Measurements from ENCODE around the gene NCBP3.

NCBP3 gene, protein sequence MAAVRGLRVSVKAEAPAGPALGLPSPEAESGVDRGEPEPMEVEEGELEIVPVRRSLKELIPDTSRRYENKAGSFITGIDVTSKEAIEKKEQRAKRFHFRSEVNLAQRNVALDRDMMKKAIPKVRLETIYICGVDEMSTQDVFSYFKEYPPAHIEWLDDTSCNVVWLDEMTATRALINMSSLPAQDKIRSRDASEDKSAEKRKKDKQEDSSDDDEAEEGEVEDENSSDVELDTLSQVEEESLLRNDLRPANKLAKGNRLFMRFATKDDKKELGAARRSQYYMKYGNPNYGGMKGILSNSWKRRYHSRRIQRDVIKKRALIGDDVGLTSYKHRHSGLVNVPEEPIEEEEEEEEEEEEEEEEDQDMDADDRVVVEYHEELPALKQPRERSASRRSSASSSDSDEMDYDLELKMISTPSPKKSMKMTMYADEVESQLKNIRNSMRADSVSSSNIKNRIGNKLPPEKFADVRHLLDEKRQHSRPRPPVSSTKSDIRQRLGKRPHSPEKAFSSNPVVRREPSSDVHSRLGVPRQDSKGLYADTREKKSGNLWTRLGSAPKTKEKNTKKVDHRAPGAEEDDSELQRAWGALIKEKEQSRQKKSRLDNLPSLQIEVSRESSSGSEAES

GRCh38 chr17:3845621-3846436 is at the start of gene NCBP3:
Gene NCBP3 (minus strand): TSS chr17:3846246. CDS start chr17:3846223, 23 bp downstream.
- H3K4me3 ChIP-seq (replicated peaks; ENCODE audit: low read depth, low read length), result peak within 1 kb of the TSS; percentile 91
- TF ChIP-seq, protein P1, sequence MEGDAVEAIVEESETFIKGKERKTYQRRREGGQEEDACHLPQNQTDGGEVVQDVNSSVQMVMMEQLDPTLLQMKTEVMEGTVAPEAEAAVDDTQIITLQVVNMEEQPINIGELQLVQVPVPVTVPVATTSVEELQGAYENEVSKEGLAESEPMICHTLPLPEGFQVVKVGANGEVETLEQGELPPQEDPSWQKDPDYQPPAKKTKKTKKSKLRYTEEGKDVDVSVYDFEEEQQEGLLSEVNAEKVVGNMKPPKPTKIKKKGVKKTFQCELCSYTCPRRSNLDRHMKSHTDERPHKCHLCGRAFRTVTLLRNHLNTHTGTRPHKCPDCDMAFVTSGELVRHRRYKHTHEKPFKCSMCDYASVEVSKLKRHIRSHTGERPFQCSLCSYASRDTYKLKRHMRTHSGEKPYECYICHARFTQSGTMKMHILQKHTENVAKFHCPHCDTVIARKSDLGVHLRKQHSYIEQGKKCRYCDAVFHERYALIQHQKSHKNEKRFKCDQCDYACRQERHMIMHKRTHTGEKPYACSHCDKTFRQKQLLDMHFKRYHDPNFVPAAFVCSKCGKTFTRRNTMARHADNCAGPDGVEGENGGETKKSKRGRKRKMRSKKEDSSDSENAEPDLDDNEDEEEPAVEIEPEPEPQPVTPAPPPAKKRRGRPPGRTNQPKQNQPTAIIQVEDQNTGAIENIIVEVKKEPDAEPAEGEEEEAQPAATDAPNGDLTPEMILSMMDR (IDR thresholded peaks at IDR 0.05; ENCODE audit: low read length, missing control alignments), result peak; percentile 55
- DNase-seq (ENCODE audit: low read depth), result peak; percentile 95

GRCh38 chr17:3895354-3895753 is 49.3 kb upstream of the NCBP3 start:
- DNase-seq (ENCODE audit: low read depth), result no peak
- TF ChIP-seq, protein P1 (IDR thresholded peaks at IDR 0.05; ENCODE audit: low read length, missing control alignments), result no peak
- no peak overlapping the region for H3K4me3 ChIP-seq (replicated peaks; ENCODE audit: low read depth, low read length)

GRCh38 chr17:3894911-3895343 is 48.9 kb upstream of the NCBP3 start:
- H3K4me3 ChIP-seq (replicated peaks; ENCODE audit: low read depth, low read length), result no peak overlapping the region
- TF ChIP-seq, protein P1 (IDR thresholded peaks at IDR 0.05; ENCODE audit: low read length, missing control alignments), result no peak
- peak; percentile 76 for DNase-seq (ENCODE audit: low read depth)

- TF ChIP-seq, protein P1 (IDR thresholded peaks at IDR 0.05; ENCODE audit: low read length, missing control alignments), result no peak
- H3K4me3 ChIP-seq (replicated peaks; ENCODE audit: low read depth, low read length), result no peak overlapping the region
These were observed 48.1 kb upstream of the NCBP3 start for GRCh38 chr17:3894188-3894587.

DNA sequence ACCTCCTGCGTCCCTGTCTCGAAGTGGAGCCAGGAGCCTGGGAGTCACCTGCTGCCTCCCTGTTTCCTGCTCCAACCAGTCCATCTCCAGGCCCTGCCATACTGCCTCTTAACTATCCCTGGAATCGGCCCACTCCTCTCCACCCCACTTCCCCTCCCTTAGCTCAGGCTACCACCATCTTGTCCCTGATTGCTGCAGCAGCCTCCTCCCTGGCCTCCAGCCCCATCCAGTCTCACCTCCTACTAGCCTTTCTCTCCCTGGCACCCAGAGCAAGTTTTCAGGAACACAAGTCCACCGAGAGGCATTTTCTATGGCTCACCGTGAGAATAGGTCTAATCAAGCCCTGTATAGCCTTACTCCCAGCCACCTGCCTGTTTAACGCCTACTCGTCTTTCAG is 47.7 kb upstream of the NCBP3 start:
- H3K4me3 ChIP-seq (replicated peaks; ENCODE audit: low read depth, low read length), result peak overlapping the region; percentile 51
- TF ChIP-seq, protein P1 (IDR thresholded peaks at IDR 0.05; ENCODE audit: low read length, missing control alignments), result no peak
- no peak for DNase-seq (ENCODE audit: low read depth)

More at GRCh38 chr17:3894188-3894587, 48.1 kb upstream of the NCBP3 start:
- DNase-seq (ENCODE audit: low read depth), result no peak

- DNase-seq (ENCODE audit: low read depth), result peak; percentile 81
- H3K4me3 ChIP-seq (replicated peaks; ENCODE audit: low read depth, low read length), result peak within 1 kb of the TSS; percentile 58
- TF ChIP-seq, protein P1 (IDR thresholded peaks at IDR 0.05; ENCODE audit: low read length, missing control alignments), result no peak
These were observed 47.1 kb upstream of the NCBP3 start, which contains the start of gene CAMKK1 for GRCh38 chr17:3893003-3893719. Gene CAMKK1 (minus strand): TSS chr17:3893053. CDS start chr17:3885687, 7,366 bp downstream.
